ENCODE measurements around the gene WFDC8.
"Not testable (repeated sequence)": the region's sequence is repeated elsewhere in the genome, so short reads cannot be mapped to it uniquely, and the experiment has no call there.

WFDC8 gene

GRCh38 chr20:45579184-45579583 lies at the start of gene WFDC8:
Gene WFDC8, minus strand, starts transcription at chr20:45579284. Its CDS starts 37 bp downstream, at chr20:45579247.
- DNase-seq = no peak

- DNase-seq = no peak
These were observed 47.5 kb upstream of the WFDC8 start for GRCh38 chr20:45626540-45626939.

DNA sequence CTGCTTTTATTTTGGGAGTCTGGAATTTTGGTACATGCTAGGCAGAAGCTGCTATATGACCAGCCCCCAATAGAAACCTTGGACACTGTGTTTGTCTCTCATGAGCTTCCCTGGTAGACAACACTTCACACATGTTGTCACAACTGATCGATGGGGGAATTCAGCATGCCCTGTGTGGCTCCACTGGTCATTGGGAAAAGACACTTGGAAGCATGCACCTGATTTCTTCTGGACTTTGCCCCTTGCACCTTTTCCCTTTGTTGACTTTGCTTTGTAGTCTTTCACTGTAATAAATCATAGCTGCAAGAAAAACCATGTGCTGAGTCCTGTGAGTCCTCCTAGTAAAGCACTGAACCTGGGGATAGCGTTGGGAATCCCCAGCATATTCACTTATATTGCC lies 42.5 kb upstream of the WFDC8 start:
- no peak for DNase-seq

- DNase-seq = no peak
These were observed 38.5 kb upstream of the WFDC8 start for GRCh38 chr20:45617591-45617990.

GRCh38 chr20:45612314-45612713 lies 33.2 kb upstream of the WFDC8 start:
- DNase-seq = no peak

GRCh38 chr20:45611054-45611453 lies 32.0 kb upstream of the WFDC8 start:
- peak; percentile 81 for DNase-seq

DNA sequence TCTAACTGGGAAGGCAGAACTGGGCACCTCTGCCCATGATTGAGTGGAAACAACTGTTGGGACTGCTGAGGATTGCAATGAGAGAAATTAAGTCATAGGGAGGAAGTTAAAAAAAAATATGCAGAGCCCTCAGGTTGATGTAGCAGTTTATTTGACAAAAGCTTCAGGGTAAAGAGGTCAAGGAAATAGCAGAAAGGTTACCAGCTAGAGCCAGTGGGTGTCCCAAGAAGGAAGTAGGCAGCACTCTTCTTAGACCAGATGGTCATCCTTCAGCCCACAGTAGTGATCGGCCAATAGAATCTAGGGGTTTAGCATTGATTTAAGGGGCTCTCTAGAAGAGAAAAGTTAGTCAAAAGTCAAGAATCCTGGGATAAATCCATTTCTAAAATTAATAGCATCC lies 28.7 kb upstream of the WFDC8 start:
- DNase-seq = no peak

DNA sequence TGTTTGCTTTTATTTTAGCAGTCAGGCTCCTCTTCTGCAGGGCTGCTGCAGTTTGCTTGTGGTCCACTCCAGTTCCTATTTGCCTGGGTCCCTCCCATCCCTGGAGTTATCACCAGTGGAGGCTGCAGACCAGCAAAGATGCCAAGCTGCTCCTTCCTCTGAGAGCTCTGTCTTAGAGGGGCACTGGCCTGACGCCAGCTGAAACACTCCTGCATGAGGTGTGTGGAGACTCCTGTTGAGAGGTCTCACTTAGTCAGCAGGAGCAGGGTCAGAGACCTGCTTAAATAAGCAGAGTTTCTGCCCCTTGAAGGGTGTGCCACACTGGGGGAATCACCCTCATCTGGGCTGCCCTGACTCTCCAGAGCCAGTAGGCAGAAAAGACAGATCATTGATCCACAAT lies 16.2 kb upstream of the WFDC8 start:
- no peak for DNase-seq

DNA sequence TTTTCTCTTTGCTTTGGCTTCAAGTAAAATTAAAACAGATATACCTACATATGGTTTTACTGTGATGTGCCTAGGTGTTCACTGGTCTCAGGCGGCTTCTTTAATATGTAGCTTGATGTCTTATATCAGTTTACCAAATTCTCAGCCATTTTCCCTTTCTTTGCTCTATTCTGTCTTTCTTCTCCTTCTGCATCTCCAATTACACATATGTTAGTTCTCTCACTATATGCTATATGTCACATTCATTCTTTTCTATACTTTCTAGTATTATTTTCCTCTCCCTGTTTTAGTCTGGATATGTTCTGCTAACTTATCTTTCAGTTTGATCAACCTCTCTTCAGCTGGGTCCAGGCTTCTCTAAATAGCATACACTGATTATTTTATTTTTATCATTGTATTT lies 14.4 kb upstream of the WFDC8 start:
- no peak for DNase-seq

DNA sequence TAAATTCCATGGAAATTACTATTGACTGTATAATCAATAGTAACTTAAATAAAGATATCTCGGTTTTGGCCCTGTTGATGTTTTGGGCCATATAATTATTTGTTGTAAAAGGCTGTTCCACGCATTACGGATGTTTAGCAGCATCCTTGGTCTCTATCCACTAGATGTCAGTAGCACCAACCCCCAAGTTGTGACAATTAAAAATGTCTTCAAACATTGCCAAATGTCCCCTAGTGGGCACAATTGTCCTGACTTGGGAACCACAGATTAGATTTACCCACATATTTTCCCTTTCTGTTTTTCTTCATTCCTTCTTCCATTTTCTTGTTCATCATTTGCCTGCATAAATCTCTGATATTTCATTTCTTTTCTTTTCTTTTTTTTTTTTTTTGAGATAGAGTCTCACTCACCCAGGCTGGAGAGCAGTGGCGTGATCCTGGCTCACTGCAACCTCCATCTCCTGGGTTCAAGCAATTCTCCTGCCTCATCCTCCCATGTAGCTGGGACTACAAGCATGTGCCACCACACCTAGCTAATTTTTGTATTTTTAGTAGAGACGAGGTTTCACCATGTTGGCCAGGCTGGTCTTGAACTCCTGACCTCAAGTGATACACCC lies 13.6 kb upstream of the WFDC8 start:
- DNase-seq = peak; percentile 57

DNA sequence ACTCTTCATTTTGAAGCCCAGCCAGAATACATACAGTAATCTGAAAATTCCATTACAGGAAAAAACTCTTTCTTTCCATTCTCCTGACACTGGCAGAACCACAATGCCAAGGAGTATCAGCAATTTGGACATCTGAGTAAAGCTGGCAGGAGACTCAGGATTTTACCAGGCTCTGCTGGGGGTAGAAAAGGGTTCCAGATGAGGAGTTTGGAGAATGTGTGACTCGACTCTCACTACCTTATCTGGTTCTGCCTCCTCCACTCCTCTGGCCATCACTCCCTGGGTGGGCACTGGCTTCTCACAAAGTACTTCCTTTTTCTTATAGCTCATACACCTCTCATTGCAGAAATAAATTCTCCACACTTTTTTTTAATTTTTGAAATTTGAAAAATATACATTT lies 10.6 kb upstream of the WFDC8 start:
- no peak for DNase-seq

DNA sequence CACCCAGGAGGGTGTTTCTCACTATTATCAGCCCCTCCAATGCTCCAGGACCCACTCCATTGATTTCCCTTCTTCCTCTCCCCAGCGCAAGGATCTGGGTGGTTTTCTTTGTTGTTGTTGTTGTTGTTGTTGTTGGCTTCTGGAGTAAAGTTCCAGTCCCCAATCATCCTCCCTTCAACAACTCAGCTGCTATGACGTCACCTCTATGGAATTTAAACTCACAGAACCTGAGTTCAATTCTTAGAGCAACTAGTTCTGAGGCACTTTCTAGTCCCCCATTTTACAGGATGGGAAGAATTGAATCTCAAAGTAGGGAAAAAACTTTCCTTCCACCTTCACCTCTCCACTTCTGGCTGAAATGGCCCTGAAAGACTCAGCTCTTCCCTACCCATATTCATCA lies 9.7 kb upstream of the WFDC8 start:
- DNase-seq = peak; percentile 25

- not testable (repeated sequence) for DNase-seq
These were observed 6.9 kb upstream of the WFDC8 start for GRCh38 chr20:45585986-45586385.

DNA sequence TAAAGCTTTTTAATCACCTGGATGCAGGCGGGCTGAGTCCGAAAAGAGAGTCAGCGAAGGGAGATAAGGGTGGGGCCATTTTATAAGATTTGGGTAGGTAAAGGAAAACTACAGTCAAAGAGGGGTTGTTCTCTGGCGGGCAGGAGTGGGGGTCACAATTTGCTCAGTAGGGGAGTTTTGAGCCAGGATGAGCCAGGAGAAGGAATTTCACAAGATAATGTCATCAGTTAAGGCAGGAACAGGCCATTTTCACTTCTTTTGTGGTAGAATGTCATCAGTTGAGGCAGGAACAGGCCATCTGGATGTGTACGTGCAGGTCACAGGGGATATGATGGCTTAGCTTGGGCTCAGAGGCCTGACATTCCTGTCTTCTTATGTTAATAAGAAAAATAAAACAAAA lies 5.2 kb upstream of the WFDC8 start:
- not testable (repeated sequence) for DNase-seq

- no peak for DNase-seq
These were observed 4.4 kb upstream of the WFDC8 start for GRCh38 chr20:45583502-45583901.

GRCh38 chr20:45581702-45582101 lies 2.6 kb upstream of the WFDC8 start:
- no peak for DNase-seq

- no peak for DNase-seq
These were observed 853 bp downstream of the WFDC8 start for GRCh38 chr20:45578231-45578630.

GRCh38 chr20:45576995-45577394 lies 2.1 kb downstream of the WFDC8 start:
- DNase-seq = peak; percentile 8

GRCh38 chr20:45575931-45576330 lies 3.2 kb downstream of the WFDC8 start:
- DNase-seq = no peak

DNA sequence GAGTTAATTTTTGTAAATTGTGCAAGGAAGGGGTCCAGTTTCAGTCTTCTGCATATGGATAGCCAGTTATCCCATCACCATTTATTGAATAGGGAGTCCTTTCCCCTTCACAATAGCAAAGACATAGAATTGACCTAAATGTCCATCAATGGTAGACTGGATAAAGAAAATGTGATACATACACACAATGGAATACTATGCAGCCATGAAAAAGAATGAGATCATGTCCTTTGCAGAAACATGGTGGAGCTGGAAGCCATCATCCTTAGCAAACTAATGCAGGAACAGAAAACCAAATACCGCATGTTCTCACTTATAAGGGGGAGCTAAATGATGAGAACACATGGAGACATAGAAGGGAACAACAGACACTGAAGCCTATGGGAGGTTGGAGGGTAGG lies 9.4 kb downstream of the WFDC8 start:
- DNase-seq = not testable (repeated sequence)

DNA sequence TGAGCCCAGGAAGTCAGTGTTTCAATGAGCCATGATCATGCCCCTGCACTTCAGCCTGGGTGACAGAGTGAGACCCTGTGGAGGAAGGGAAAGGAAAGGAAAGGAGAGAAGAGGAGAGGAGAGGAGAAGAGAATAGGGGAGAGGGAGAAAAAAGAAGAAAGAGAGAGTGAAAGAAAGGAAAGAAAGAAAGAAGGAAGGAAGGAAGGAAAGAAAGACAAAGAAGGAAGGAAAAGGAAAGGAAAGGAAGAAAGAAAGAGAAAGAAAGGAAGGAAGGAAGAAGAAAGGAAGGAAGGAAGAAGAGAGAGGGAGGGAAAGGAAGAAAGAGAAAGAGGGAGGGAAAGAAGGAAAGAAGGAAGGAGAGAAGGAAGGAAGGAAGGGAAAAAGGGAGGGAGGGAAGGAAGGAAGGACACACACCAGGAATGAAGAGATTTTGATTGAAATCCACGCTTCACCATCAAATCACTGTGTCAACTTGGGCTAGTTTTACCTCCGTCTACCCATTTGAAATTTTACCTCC lies 14.3 kb downstream of the WFDC8 start:
- no peak for DNase-seq

DNA sequence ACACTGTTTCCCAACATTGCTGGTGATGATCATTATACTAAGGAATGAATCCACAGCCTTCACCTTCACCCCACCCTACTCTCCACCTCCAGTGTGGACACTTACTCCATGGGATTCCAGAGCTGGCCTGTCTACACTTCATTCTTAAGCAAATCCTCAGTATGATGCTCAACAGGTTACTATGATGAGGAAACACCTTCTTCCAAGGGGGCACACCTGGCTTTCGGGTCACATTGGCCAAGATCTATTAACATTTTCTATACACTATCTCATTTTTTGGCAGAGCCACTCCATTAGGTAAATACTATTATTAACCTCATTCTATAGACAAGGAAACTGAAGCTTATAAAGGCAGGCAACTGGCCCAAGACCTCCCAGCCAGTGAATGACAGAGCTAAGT lies 23.9 kb downstream of the WFDC8 start:
- DNase-seq = no peak

DNA sequence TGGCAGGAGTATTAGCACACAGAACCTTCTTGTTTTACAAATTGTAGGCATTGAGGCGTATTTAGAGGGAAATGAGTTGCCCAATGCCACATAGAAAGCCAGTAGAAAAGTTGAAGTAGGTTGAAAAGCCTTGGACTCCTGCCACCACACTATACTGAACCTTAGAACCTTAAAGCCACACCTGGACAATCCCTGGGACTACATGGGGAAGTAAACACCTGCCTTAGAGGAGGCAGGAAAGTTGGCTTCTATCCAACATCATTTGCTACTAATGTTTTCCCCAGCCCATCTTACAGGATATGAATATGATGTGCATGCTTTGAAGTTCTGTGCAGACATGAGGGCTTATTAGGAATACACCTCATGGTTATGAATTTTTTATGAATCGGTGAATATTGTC lies 26.6 kb downstream of the WFDC8 start:
- DNase-seq = no peak

GRCh38 chr20:45550765-45551164 lies 28.3 kb downstream of the WFDC8 start:
- no peak for DNase-seq

DNA sequence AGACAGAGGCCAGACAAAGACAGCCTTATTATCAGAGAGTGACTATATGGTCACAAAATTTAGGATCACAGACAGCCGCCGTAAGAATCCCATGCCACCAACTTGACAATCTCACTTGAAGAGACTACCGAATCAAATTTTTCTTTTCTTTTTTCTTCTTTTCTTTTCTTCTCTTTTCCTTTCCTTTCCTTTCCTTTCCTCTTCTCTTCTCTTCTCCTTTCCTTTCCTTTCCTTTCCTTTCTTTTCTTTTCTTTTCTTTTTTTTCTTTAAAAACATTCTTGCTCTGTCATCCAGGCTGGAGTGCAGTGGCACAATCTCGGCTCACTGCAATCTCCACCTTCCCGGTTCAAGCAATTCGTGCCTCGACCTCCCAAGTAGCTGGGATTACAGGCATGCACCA lies 30.7 kb downstream of the WFDC8 start:
- DNase-seq = no peak

Data from EL (cell line).